HG03571 (cell line): ENCODE measurements around the gene GNB4.

Source experiments
- ATAC-seq: cut with Tn5 transposase; IDR thresholded peaks from one replicate; pipeline ENCODE4 v1.9.1; 2021; ENCODE audit not compliant: unreplicated experiment

The GNB4 gene

DNA sequence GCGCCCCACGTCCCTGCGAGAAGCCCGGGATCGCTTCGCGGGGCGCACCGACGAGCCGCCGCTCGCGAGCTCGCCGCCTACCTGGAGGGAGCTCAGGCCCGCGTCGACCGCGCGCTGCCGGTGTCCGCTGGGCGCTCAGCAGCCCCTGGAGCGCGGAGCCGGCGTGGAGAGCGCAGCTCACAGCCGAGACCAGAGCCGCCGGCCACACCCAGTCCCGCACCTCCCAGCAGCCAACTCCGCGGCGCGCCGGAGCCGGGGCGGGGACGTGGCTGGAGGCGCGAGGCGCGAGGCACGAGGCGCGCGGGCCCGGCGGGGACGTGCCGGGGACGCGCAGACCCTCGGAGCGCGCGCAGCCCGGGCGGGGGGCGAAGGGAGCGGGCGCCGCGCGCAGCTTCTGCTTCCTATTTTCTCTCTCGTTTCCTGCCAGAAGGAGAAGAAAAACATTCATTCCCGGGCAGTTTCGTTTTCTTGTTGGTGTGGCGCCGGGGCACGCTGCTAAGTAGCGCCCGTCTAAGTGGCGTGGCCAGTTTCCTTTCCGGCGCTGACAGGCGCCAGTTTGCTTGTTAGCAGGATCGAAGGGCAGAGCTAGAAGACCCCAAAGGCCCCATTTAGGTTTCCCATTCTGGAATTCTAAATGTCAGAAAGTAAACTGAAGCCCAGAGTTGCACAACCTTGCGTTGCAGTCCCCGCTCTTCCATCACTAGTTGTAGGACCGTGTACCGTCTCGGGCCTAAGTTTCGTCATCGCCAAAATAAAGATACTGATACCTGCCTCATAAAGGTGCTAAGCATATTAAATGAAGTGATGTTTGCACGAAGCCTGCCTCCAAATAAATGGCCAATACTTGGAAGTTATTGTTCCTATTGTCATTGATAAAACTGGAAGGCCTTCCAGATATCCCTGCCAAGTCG lies at the start of gene GNB4:
GNB4 (minus strand) TSS at position 206 of the 911 bp plus-strand sequence. CDS start 25,270 bp downstream, outside the sequence.
- peak; percentile 69 for ATAC-seq

DNA sequence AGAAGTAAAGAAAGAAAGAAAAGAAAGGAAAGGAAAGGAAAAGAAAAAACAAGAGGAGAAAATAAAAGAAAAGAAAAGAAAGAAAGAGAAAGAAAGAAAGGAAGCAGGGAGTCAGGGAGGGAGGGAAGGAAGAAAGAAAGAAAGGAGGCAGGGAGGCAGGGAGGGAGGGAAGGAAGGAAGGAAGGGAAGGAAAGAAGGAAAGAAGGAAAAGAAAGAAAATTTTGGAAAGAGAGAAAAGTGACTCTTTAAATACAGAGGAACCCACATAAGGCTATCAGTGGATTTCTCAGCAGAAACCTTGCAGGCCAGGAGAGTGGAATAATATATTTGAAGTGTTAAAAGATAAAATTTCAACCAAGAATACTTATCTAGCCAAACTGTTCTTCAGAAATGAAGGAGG lies 44.2 kb upstream of the GNB4 start:
- no peak for ATAC-seq

DNA sequence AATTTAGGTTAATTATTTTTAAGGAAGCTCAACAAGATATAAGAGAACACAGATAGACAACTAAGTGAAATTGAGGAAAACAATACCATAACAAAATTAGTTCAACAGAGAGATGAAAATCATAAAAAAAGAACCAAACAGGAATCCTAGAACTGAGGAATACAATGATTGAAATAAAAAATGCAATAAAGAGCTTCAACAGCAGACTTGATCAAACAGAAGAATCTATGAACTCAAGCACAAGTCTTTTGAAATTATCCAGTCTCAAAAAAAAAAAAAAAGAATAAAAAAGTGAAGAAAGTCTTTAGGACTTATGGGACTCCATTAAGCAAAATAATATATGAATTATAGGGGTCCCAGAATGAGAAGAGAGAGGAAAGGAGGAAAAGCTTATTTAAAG lies 42.0 kb upstream of the GNB4 start:
- no peak for ATAC-seq

DNA sequence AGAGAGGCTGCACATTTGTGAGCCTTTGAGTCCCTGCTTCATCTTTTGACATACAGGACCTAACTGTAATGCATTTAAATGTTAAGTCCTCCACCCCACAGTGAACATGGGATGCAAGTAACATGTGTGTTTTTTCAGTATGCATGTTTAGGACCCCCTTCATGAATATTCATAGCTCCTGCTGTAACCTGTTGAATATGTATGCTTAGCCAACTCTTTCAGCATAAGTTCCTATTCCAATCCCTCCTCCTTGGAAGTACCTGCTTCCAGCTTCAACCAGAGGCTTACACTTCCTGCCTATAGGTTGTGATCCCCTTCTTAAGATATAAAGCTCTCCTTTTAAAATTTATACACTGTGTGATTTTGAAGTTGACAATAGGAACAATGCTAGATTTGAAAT lies 36.9 kb upstream of the GNB4 start:
- ATAC-seq = no peak

DNA sequence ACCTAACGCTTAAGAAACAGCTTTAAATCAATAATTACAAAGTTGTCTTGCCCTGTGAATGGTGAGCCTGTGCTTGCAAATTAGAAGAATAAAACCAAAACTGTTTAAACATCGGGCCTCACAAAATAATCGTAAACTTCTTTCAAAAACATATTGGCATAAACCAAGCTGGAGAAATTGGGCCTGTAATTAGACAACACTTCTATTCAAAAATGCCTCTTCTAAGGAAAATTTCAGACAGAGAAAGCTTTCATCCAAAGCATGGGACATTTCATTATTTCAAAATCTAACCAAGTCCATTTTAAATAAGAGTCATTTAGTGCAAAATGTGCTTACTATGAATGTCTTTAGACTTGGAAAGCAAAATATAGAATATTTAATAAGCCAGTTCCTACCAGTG lies 35.5 kb upstream of the GNB4 start:
- no peak for ATAC-seq

DNA sequence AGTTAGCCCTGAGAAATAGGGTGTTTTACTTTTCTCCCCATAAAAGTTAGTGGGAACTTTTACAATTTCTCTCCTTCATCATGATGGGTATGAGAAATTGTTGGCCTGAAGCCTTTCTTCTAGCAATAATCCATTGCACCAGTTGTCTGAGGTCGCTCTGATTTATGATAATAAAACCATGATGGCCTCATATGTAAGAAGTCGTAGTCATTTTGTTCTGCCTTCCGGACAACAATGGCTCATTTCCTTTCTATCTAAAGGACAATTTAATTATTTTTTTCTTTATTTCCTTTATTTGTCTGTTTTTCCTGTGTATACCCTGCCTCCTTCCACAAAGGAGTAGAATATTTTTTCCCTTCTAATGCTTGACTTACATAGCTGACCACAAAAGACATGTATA lies 31.6 kb upstream of the GNB4 start:
- ATAC-seq = no peak

DNA sequence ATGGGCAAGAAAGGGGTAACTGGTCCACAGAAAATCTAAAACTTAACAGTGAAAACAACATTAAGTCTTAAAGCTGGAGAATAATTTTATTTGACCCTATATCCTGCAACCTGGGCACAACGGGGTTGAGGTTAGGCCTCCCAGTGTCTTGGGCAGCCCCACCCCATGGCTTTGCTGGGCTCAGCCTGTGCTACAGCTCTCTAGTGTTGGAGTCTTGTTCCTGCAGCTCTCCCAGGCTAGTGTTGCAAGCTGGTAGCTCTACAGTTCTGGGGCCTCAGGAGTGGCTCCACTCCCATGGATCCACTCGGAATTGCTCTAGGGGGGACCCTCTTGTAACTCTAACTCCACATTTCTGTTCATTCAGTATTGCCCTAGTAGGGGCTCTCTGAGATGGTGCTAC lies 24.9 kb upstream of the GNB4 start:
- ATAC-seq = no peak

DNA sequence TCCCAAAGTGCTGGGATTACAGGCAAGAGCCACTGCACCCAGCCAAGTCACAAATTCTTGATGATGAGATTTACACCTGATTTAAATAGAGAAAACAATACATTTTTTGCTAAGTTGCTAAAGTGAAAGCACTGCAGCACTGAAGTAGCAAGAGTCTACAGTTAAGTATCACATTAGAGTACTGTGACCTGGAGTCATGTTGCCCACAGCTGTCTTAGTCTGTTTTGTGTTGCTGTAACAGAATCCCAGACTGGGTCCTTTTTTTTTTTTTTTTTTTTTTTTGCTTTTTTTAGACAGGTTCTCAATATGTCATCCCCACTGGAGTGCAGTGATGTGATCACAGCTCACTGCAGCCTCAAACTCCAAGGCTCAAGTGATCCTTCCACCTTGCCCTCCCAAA lies 23.2 kb upstream of the GNB4 start:
- no peak for ATAC-seq

DNA sequence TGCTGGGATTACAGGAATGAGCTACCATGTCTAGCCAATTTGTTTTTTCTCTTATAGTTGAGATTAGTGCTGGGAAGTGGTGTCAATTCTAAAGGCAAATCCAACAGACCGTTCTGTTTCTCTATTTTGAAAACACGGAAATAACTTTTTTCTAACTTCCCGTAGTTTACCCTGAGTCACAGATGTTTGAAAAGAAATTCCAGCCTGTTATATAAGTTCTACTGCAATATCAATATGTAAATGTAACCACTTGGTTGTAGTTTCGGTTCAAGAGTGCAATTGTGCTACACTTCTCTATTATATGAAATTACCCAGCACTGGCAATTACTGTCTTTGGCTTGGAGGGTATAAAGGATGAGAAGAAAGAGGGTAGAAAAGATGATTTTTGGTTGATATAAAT lies 22.3 kb upstream of the GNB4 start:
- ATAC-seq = no peak

DNA sequence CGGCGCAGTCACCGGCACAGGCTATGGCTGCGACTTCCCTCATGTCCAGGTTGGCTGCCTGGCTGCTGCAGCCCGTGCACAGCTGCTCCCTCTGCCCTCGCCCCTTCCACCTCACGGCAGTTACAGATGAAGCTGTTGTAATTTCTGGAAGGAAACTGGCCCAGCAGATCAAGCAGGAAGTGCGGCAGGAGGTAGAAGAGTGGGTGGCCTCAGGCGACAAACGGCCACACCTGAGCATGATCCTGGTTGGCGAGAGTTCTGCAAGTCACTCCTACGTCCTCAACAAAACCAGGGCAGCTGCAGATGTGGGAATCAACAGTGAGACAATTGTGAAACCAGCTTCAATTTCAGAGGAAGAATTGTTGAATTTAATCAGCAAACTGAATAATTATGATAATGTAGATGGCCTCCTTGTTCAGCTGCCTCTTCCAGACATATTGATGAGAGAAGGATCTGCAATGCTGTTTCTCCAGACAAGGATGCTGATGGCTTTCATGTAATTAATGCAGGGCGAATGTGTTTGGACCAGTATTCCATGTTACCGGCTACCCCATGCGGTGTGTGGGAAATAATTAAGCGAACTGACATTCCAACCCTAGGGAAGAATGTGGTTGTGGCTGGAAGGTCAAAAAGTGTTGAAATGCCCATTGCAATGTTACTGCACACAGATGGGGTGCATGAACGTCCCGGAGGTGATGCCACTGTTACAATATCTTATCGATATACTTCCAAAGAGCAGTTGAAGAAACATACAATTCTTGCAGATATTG lies 13.2 kb upstream of the GNB4 start:
- no peak for ATAC-seq

DNA sequence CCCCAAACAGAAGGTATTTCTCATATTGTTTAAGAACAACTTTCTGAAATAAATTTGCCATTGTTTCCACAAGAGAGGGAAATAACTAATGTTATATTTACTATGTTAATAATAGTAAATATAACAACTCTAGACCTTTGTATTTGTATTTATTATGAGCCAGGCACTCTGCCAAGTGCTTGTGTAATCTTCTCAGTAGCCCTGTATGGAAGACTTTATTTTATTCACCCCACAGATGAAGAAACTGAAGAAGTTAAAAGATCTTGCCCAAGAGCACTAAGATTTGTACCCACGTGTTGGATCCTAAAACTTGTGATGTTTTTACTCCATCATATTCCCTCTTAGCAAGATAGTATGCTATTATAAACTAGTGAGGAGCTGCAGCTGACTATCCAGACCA lies 12.0 kb upstream of the GNB4 start:
- ATAC-seq = no peak

DNA sequence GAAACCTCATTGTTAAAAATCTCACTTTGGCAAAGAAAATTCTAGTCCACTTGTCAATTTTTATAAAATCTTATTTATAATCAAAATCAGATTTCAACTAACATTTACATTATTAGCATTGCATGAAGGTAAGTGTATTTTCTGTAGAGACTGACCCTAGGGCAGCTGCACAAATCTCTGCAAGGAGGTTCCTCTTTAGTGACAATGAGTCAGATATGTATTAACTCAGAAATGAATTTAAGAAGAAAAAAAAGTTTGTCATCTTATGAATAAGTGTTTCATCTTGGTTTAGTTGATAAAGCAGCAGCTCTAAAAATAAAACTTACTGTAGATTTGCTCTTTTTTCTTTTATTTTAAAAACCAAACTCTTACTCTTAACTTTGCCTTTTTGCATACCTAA lies 9.0 kb upstream of the GNB4 start:
- no peak for ATAC-seq

DNA sequence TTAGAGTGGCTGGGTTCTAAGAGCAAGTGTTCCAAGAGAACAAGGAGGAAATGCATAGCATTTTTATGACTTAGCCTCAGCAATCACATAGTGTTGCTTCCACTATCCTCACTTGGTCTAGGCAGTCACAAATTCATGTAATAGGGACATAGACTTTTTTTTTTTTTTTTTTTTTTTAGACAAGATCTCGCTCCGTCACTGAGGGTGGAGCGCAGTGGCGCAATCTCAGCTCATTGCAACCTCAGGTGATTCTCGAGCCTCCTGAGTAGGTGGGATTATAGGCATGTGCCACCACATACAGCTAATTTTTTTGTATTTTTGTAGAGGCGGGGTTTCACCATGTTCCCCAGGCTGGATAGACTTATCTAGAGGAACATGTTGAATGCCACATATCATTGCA lies 4.7 kb upstream of the GNB4 start:
- ATAC-seq = no peak

DNA sequence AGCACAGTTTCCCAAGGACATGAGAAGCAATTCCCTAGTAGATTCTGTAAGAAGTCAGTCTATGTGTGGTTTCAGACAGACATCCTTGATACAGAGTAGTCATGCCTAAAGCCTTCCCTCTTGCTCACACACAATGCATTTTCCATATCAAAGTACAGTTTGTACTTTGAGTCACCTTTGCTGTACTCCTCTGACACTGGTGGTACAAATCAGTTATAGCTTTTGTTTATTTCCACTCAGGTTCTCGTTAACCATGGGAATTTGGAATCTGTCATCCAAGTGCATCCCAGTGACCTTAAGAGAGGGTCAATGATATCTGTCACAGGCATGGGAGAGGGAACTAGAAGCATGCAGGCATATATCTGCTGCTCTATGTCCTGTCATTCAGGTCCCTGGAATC lies 3.6 kb upstream of the GNB4 start:
- no peak for ATAC-seq

DNA sequence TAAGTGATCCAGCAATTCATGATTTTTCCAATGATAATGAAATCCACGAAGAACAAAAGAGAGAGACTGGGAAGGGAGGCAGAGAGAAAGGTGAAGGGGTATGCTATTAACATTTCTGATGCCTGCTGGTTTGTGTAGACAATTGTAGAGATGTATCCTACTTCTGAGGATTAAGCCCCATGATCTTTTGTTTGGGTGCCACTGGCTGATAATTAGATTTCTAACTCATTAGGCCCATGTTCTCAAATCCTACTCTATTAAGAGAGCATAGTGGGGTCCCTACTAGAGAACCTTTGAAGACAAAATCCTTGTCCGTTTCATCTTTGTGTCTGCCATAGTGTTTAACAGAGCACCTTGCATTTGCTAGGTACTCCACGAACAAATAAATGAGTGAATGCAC lies 2.7 kb upstream of the GNB4 start:
- ATAC-seq = no peak

DNA sequence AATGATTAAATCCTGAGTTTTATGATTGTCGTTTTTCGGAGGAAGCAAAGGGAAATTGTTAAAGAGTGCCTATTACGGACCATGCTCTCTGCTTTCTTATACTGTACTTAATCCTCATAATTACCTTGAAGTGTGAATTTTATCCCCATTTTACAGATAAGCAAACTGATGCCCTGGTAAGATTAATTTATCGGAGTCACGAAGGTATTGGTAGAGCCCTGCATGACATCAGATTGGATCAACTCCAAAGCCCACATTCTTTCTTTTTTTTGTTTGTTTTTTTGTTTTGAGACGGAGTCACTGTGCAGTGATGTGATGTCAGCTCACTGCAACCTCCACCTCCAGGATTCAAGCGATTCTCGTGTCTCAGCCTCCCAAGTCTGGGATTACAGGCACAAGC lies 1.6 kb upstream of the GNB4 start:
- no peak for ATAC-seq

DNA sequence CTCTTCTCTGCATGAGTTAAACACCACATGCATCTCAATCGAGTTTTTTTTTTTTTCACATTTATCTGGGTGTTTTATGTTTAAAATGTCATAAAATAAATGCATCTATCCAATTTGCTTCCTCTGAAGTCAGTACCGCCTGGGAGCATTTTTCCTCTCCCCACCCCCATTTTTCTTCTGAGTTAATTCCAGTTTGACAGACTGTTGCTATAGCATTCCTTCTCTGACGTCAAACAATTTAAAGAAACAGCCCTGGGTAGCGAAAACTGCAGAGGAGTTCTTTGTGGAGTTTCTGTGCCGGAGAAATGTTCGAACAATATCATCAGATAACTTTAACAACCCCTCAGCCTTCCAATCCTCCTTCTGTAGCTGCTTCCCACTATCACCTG lies 900 bp upstream of the GNB4 start:
- no peak for ATAC-seq

DNA sequence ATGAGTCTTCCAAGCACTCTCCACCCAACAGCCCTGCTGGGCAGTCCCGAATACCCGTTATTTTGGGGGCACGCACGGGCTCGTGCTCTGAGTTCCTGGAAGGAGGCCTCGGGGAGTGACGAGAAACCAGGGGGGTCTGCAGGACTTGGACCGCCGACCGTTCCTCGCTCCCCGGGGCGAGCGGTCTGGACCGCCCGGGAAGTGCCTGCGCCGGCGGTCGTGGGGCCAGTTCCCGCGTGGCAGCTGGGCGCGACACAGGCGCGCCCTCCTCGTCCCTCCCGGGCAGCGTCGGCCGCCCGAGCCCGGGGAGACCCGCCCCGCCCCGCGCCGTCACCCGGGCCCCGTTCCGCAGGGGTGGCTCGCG lies 387 bp downstream of the GNB4 start:
- peak; percentile 34 for ATAC-seq

DNA sequence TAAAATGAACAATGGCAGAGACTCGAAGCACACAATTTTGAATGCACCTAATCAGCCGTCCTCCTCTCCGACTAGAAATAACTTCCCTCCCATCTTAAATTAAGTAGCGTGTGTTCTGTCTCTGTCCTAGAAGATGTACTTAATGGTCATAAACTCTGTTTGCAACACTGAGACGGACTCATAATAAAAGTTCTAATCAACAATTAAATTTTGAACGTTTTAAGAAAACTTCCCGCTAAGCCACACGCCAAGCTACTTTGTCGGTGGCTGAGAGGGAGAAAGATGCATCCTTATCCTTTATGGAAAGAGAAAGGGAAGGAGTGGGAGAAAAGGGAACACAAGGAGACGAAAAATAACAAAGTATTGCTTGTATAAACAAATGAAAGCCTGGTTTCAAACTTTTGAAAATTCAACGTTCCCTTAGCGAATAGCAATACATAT lies 989 bp downstream of the GNB4 start:
- ATAC-seq = no peak

DNA sequence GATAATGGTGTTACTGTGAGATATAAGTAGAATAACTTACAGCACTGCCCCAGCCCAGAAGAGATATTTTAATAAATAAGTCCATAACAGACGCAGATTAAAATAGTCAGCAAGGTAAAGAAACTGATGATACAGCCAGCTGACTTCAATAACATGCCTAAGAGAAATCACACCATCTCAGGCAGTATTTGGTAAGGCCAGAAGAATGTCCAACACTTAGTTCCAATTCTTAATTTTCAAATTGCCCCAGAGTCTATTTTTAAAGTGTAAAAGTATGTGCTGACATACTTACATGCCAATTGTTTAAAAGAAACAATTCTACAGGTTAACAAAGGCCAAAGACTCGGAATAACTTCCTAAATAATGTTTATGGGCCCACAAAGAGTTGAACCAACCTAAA lies 1.6 kb downstream of the GNB4 start:
- ATAC-seq = no peak

DNA sequence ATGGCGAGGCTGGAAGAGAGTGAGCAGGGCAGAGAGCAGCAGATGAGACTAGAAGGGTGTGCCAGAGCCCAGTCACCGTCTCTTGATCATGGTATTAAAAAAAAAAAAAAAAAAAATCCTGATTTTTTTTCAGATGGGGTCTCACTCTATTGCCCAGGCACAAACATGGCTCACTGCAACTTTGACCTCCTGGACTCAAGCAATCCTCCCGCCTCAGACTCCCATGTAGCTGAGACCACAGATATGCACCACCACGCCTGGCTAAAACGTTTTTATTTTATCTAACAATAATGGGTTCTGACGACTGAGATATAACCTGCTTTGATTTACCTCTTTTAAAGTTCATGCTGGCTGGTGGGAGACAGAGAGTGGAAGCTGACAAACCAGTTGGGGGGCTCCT lies 4.0 kb downstream of the GNB4 start:
- ATAC-seq = no peak

DNA sequence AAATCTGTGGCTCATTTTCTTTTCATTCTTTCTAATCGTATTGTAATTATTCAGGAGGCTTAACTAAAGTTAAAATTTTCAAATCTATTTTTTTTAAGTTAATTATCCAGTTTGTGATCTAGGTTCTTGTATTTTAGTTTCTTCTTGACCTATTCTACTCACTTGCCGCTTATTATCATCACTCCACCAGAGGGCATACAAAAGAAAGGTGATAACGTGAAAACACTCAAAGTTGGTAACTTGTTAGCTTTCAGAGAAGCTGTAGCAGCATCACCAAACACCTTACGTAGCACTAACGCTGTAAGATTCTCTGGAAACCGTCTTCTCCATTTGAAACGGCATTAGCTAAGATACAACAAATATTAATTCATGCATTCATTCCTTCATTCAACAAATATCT lies 4.8 kb downstream of the GNB4 start:
- ATAC-seq = no peak
